NCI-H526 treated with DMSO at 0.1 percent for 48 hours (cell line): ENCODE measurements around the gene TNS2.

ENCODE experiments used
- DNase-seq: peaks from one replicate; lab custom pipeline; 2025; lab: John Stamatoyannopoulos, UW

TNS2 gene

DNA sequence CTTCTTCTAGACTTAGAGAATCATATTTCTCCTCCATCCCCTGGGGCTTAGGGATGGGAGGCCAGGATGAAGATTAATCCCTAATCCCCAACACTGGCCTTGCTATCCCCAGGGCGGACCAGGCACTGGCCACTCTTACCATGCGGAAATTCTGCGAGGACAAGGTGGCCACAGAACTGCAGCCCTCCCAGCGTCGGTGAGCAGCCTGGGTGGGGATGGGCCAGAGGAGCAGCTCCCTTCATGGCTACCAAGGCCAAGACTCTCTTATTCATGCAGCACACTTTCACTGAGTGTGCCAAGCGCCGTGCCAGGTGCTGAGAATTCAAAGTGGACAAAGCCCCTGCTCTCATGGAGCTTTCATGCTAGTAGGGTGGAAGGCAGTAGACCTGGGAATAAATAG, 7.0 kb downstream of the TNS2 start:
- DNase-seq = no peak

DNA sequence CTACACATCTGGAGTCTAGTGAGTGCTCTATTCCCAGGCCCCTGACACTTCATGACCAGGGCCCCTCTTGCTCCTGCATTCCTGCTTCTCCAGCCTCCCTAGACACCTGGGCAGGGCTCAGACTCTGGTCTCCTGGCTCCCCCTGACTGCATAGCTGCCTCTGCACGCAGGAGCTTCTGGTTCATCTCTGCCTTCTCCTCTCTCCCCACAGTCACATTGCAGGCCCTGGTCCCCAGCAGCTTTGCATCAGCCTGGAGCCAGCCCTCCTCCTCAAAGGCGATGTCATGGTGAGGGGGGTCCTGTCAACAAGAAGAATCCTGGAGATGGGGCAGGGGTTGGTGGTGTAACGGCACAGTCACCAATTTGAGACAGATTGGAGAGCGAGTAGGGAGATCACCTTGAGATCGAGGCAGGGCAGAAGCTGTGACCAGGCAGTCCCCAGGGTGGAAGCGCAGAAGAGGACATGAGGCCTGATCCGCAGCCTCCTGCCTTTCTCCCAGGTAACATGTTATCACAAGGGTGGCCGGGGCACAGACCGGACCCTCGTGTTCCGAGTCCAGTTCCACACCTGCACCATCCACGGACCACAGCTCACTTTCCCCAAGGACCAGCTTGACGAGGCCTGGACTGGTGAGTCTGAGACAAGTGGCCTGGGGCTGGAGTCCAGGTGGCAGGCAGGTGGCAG, 8.1 kb downstream of the TNS2 start:
- no peak for DNase-seq

DNA sequence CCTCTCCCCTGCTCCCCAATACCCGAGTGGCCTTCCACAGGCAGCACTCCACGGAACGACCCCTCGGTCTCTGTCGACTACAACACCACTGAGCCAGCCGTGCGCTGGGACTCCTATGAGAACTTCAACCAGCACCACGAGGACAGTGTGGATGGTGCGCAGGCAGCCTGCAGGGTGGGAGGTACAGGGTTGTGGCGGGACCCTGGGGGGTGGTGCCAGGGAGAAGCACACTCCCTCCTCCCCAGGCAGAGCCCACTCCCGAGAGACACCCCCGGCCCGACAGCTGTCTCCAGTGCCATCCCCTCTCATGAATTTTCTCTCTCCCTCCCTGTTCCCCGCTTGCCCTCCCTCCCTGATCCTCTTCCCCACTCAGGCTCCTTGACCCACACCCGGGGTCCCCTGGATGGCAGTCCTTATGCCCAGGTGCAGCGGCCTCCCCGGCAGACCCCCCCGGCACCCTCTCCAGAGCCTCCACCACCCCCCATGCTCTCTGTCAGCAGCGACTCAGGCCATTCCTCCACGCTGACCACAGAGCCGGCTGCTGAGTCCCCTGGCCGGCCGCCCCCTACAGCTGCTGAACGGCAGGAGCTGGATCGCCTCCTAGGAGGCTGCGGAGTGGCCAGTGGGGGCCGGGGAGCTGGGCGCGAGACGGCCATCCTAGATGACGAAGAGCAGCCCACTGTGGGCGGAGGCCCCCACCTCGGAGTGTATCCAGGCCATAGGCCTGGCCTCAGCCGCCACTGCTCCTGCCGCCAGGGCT, 9.0 kb downstream of the TNS2 start:
- no peak for DNase-seq

DNA sequence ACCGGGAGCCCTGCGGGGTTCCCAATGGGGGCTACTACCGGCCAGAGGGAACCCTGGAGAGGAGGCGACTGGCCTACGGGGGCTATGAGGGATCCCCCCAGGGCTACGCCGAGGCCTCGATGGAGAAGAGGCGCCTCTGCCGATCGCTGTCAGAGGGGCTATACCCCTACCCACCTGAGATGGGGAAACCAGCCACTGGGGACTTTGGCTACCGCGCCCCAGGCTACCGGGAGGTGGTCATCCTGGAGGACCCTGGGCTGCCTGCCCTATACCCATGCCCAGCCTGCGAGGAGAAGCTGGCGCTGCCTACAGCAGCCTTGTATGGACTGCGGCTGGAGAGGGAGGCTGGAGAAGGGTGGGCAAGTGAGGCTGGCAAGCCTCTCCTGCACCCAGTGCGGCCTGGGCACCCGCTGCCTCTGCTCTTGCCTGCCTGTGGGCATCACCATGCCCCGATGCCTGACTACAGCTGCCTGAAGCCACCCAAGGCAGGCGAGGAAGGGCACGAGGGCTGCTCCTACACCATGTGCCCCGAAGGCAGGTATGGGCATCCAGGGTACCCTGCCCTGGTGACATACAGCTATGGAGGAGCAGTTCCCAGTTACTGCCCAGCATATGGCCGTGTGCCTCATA, 9.7 kb downstream of the TNS2 start:
- DNase-seq = no peak

DNA sequence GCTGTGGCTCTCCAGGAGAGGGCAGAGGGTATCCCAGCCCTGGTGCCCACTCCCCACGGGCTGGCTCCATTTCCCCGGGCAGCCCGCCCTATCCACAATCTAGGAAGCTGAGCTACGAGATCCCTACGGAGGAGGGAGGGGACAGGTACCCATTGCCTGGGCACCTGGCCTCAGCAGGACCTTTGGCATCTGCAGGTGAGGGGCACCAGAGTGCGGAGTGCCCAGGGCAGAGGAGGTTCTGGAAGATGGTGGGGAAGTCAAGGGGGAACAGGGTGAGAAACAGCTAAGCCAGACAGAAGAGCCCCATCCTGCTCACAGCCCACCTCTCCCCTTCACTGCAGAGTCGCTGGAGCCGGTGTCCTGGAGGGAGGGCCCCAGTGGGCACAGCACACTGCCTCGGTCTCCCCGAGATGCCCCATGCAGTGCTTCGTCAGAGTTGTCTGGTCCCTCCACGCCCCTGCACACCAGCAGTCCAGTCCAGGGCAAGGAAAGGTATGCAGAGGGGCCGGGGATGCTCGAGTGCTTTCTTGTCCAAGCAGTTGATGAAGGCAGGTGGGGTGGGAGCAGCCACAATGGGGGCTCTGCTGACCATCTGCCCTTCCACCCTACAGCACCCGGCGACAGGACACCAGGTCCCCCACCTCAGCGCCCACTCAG, 10.3 kb downstream of the TNS2 start:
- no peak for DNase-seq

DNA sequence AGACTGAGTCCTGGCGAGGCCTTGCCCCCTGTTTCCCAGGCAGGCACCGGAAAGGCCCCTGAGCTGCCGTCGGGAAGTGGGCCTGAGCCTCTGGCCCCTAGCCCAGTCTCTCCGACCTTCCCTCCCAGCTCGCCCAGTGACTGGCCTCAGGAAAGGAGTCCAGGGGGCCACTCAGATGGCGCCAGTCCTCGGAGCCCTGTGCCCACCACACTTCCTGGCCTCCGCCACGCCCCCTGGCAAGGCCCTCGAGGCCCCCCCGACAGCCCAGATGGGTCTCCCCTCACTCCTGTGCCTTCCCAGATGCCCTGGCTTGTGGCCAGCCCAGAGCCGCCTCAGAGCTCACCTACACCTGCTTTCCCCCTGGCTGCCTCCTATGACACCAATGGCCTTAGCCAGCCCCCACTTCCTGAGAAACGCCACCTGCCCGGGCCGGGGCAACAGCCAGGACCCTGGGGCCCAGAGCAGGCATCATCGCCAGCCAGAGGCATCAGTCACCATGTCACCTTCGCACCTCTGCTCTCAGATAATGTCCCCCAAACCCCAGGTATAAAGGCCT, 10.9 kb downstream of the TNS2 start:
- no peak for DNase-seq

DNA sequence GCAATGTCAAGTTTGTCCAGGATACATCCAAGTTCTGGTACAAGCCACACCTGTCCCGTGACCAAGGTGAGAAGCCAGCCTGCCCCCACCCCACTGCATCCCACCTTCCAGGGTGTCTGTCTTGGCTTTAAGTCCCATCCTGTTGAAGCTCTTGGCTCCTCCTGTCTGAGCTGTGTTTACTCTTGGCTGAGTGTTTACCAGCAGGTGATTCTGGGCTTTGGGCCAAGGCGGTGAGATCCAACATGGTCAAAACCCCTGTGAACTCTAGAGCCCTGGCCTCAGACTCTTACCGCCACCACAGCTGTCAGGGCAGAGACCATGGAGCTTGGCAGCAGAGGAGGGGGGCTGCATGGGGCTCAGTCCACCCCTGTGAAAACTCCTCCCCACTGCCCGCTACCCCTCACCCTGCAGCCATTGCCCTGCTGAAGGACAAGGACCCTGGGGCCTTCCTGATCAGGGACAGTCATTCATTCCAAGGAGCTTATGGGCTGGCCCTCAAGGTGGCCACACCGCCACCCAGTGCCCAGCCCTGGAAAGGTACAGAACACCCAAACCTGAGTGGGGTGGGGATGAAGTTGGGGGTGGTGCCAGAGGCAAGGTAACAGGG, 11.6 kb downstream of the TNS2 start:
- no peak for DNase-seq

DNA sequence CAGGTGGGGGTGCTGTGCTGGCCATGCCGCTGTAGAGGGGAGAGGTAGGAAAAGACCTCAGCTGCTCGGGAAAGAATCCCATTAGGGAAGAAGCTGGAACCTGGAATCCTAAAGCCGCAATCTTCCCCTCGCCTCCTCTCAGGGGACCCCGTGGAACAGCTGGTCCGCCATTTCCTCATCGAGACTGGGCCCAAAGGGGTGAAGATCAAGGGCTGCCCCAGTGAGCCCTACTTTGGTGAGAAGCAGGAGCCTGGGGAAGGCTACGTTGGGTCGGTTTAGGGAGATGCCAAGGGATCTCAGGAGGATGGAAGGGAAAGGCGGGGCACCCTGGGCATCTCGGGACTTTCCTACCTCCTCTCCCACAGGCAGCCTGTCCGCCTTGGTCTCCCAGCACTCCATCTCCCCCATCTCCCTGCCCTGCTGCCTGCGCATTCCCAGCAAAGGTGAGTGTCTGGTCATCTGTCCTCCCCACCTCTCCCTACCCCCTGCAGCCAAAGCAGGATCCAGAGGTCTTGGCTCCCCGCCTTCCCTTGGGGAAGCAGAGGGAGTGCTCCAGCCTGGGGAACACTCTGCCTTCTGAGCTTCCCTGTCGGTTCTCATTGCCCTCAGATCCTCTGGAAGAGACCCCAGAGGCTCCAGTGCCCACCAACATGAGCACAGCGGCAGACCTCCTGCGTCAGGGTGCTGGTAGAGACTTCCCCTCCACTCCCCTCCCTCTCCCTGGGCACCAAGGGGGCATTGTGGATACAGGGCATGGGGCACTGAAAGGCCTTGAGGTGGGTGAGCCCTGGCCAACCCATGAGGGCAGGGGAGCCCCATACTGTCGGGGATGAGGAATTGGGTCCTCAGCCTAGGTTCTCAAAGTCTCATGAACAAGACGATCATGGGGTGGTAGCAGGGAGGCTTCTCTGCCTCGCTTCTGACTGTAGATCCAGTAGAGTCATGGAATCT, 12.4 kb downstream of the TNS2 start:
- DNase-seq = no peak

DNA sequence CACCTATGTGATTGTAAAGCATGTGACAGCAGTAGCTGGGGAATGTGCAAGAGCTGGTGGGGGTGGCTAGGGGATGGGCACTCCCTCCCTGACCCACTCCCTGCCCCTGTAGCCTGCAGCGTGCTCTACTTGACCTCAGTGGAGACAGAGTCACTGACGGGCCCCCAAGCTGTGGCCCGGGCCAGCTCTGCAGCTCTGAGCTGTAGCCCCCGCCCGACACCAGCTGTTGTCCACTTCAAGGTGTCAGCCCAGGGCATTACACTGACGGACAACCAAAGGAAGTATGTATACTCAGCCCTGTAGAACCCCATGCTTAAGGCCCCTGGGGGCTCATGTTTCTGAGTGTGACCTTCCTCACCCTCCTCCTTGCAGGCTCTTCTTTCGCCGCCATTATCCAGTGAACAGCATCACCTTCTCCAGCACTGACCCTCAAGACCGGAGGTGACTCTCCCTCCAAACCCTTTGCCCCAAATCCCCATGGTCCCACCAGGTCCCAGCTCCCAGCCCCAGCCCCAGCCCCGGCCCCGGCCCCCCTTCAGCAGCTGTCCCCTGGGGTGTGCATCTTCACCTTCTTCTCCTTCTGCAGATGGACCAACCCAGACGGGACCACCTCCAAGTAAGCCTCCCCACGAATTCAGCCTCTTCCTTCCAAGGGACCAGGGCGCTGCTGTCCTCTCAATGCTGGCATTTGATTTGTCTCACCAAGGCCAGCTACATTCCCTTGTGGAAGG, 13.3 kb downstream of the TNS2 start:
- no peak for DNase-seq

DNA sequence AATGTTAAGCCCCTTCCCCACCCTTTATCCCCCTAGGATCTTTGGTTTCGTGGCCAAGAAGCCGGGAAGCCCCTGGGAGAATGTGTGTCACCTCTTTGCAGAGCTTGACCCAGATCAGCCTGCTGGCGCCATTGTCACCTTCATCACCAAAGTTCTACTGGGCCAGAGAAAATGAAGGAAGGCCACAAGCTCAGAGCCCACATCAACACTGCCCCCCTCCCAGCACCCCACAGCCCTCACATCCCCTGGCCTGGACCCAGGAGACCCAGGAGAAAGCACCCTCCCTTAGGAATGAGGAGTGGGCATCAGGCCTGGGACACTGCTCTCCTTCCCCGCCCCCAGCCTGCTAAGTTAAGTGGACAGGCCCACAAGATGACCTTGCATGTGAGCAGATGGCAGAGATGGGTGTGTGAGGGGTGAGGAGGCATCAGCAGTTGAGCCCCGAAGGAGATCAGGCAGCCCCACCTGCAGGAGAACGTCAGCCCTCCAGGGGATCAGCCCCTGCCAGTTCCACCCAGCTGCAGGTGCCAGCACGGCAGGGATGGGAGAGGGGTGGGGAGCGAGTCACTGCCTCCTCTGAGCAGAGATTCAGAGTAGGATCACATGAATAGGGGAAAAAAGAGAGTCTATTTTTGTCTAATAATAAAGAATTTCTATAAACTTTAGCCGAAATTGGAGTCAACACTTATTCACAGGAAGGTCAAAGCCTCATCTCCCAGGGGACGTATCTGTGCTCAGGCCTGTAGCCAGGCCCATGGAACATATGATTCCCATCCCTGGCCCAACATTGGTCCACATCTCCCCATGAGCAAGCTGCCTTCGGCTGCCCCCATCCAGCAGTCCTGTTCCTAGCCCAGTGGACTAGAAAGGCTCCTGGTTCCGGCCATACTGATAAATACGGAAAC, 14.1 kb downstream of the TNS2 start:
- no peak for DNase-seq

DNA sequence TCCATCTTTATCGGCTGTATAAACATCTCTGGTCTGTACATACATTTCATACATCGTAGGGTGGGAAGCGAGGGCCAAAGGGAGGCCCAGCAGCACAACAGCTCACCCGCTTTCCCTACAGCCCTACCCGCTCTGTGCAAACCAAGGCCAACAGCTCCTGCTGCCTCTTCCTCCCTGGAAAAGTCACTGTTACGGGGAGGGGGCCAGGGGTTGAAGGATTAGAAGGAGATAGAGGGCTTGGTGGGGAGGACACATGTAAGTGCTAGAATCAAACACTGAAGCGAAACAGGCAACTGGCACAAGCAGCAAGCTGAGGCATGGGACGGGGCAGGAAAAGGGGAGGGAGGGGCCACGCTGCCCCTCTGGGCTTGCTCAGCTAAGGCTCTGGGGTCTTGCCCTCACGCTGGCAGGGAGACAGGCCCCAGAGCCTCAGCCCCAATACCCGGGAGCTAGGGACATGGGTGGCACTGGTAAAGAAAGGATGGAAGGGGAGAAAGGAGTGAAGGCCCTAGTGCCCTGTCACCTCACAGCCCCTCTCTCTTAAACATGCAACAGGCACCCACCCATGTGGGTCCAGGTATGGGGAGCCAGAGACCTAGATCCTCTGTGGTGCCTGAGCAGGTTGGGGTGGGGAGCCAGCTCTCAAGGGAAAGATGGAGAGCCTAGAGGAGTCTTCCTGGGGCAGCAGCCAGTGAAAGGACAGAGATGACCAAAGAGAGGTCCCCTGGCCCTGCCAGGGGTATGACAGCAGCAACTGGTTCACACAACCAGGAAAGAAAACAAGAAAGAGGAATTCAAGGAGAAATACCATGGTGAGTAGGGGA, 15.0 kb downstream of the TNS2 start:
- no peak for DNase-seq

DNA sequence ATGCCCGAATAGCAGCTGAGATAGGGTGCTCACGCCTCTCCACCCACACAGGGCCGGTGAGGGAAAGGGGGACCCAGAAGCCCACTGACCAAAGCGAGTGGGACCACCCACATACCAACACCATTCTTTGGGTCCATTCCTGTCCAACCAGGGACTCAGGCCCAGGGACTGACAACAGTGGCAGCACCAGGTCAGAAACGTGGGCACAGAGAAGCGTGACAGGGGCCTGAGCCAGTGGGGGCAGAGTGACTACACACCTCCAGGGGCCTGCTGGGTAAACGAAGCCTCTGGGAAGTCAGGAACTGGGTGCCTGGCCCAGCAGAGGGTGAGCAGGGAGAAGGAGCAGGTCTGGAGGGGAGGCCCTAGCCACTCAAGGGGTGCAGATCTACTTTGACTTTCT, 15.6 kb downstream of the TNS2 start:
- DNase-seq = no peak

DNA sequence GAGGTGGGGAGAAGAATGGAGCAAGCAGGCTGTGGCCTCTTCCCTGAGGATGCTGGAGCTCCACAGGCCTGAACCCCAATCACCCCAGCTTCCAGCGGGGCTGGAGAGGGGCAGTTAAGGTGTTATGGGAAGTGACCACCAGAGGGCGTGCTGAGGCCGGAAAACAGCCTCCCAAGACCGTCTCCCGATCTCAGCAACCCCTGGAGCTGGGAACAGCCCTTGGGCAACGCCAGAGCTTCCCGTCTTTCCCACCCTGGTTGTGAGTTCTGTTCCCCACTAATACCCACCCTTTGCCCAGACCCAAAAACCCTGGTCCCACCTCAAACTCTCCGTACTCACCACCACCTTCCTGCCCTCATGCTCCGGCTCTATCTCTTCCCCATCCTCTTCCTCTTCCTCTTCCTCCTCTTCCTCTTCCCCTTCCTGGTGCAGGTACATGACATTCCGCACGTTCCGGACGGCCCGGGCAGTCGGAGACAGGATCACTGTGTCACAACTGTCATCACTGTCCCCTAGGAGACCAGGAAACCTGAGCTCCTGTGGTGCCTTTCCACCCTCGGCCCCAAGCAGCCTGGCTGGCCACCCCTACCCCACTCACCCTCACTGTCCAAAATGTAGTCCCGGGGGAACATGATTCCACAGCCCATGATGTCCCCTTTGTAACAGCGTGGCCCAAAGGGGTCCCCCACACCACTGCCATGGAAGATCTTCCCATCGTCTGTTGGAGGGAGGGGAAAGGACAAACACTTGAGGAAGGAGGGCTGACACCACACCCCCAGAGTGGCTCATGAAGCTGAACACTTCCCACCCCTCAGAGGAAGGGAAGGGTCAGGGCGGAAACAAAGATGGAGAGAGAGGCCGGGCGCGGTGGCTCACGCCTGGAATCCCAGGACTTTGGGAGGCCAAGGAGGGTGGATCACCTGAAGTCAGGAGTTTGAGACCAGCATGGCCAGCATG, 16.4 kb downstream of the TNS2 start:
- DNase-seq = peak; percentile 7

DNA sequence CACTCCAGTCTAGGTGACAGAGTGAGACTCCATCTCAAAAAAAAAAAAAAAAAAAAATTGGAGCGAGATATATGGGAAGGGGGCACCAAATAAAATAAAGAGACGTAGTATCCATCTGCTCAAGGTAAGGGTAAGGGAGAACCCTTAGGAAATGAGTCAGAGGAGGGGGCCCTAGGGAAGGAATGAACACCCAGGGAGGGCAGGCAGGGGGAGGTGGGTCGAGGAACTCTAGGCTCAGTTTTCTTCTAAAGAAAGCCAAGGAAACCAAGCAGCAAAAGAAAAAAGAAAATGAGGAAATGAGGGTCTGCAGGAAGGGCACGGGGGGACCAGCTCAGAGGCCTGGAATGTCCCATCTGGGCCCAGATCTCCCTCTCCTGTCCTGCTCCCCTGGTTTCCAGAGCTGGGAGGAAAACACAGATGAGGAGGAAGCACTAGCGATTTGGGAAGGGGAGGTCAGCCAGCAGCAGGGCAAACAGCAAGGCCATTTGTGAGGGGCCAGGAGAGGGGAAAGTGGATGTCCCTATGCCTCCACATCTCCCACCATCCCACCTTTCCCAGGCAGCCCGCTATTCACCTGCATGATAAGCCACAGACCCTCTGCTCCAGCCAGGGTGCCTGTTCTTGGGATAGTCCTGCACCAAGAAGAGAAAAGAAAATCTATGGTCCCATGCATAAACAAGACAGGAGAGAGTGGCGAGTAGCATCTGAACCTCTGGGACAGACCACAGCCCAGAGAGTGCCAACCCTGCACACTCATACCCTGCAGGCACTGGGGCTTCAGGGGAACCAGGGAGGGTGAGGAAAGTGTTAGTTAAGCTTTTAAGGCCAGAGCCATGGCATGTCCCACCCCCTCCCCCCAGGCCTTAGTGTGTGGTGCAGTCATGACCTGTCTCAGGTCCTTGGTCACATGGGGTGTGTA, 17.5 kb downstream of the TNS2 start:
- DNase-seq = no peak

DNA sequence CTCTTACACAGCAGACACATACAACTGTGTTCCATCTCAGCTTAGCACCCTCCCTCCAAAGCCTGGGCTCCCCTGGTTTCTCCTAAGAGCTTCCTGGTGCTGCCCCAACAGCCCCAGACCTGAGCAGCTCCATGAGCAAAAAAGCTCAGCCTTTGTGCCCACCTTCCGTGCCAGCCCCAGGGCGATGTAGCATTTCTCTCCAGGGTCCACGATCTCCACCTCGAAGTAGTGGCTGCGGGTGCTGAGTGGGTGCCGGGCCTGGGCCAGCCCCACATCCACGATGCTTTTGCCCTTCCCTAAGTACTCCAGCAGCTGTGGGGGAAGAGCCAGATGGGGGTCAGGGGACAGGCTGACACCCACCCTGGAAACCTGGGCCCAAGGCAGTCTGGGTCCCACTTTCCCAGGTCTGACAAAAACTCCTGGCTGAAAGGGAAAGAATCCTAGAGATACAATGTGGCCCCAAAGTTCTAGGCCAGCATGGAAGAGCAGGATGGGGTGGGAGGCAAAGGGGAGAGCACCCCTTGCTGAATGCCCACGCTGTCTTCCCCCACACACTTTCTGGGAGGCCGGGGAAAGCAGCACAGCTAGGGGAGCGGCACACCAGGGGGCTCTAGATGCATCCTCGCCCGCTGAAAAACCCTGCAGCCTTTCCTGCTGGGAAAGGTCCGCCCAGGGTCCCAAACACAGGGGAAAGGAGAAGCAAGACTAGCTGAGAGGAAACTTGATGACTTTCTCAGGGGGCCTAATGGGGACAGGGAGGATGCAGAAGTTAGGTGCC, 18.3 kb downstream of the TNS2 start:
- DNase-seq = no peak
